ENCODE data around the gene VWA8. TPM values are rescaled to one million over a fixed set of nuclear protein-coding genes. Genes with fewer than 3 reads are reported as not detected.

The VWA8 gene
- total and polyA plus RNA-seq, 2 of the 13 experiments (the other 11 are each of a cell fraction or from before 2014, with no cell fraction given): 9.1 to 17.3 TPM

DNA sequence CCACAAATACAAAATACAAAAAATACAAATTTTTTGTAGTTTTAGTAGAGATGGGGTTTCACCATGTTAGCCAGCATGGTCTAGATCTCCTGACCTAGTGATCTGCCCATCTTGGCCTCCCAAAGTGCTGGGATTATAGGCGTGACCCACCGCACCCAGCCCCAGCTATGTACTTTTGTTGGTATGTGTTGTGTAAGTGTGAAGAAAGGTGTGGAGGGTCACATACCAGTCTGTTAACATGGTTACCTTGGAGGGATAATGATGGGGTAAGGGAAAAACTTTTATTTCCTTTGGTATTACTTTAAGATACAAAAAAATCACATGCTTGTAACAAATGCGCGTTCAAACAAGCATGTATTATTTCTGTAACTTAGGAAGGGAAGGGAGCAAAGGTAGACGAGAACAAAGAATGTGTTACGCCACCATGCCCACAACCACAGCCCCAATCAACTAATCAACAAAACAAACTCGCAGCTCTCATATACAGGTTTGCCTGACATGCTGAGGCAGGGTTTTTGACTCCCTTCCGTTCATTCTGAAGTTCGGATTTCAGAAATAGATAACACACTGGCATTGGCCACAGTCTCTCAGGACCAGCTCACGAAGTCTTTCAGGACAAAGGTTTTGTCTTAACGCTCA is 13.5 kb upstream of the VWA8 start (continued):
- TF ChIP-seq PAXIP1 (CRISPR knock-in tag; conservative IDR thresholded peaks at IDR 0.05) (peak; percentile 45), FOXK1 (CRISPR knock-in tag; IDR thresholded peaks at IDR 0.05; ENCODE audit: borderline replicate concordance, low read depth) (no peak), MAFK (conservative IDR thresholded peaks at IDR 0.05 in 1 of 2, IDR thresholded peaks at IDR 0.05 in 1 of 2; ENCODE audit: low read length in 2 of 2) (peak; percentile 65 to 72; a peak in 3 of 4 replicates), TOPORS (CRISPR knock-in tag; IDR thresholded peaks at IDR 0.05) (no peak), ATRX (CRISPR knock-in tag; IDR thresholded peaks at IDR 0.05; ENCODE audit: borderline replicate concordance) (no peak), CEBPB (IDR thresholded peaks at IDR 0.05; ENCODE audit: borderline replicate concordance, low read depth, low read length) (peak; percentile 47; the same call in 1 of the 2 replicates), SOX13 (IDR thresholded peaks at IDR 0.05) (no peak; the same call in 1 of the 2 replicates), SOX13 (CRISPR knock-in tag; conservative IDR thresholded peaks at IDR 0.05 in 1 of 2, IDR thresholded peaks at IDR 0.05 in 1 of 2) (peak in 1 of 2 experiments; percentile 74; a peak in 2 of 4 replicates), HNRNPK (IDR thresholded peaks at IDR 0.05; ENCODE audit: low read depth, low read length, poor library complexity, severe bottlenecking) (no peak), SP4 (CRISPR knock-in tag; IDR thresholded peaks at IDR 0.05) (no peak), SNAPC2 (CRISPR knock-in tag; IDR thresholded peaks at IDR 0.05) (no peak), MAFF (IDR thresholded peaks at IDR 0.05; ENCODE audit: low read depth, low read length) (peak; percentile 75), EP300 (IDR thresholded peaks at IDR 0.05; ENCODE audit: low read depth in 2 of 2, low read length in 2 of 2) (peak in 1 of 2 experiments; percentile 25; a peak in 1 of 4 replicates), EP300 (CRISPR knock-in tag; IDR thresholded peaks at IDR 0.05; ENCODE audit: borderline replicate concordance) (no peak), ZNF629 (CRISPR knock-in tag; conservative IDR thresholded peaks at IDR 0.05) (no peak), ZNF460 (CRISPR knock-in tag; IDR thresholded peaks at IDR 0.05; ENCODE audit: borderline replicate concordance) (peak; percentile 67; the same call in 1 of the 2 replicates), CREB1 (IDR thresholded peaks at IDR 0.05) (no peak), CREB1 (CRISPR knock-in tag; IDR thresholded peaks at IDR 0.05) (no peak)
- TF ChIP-seq, protein P1, sequence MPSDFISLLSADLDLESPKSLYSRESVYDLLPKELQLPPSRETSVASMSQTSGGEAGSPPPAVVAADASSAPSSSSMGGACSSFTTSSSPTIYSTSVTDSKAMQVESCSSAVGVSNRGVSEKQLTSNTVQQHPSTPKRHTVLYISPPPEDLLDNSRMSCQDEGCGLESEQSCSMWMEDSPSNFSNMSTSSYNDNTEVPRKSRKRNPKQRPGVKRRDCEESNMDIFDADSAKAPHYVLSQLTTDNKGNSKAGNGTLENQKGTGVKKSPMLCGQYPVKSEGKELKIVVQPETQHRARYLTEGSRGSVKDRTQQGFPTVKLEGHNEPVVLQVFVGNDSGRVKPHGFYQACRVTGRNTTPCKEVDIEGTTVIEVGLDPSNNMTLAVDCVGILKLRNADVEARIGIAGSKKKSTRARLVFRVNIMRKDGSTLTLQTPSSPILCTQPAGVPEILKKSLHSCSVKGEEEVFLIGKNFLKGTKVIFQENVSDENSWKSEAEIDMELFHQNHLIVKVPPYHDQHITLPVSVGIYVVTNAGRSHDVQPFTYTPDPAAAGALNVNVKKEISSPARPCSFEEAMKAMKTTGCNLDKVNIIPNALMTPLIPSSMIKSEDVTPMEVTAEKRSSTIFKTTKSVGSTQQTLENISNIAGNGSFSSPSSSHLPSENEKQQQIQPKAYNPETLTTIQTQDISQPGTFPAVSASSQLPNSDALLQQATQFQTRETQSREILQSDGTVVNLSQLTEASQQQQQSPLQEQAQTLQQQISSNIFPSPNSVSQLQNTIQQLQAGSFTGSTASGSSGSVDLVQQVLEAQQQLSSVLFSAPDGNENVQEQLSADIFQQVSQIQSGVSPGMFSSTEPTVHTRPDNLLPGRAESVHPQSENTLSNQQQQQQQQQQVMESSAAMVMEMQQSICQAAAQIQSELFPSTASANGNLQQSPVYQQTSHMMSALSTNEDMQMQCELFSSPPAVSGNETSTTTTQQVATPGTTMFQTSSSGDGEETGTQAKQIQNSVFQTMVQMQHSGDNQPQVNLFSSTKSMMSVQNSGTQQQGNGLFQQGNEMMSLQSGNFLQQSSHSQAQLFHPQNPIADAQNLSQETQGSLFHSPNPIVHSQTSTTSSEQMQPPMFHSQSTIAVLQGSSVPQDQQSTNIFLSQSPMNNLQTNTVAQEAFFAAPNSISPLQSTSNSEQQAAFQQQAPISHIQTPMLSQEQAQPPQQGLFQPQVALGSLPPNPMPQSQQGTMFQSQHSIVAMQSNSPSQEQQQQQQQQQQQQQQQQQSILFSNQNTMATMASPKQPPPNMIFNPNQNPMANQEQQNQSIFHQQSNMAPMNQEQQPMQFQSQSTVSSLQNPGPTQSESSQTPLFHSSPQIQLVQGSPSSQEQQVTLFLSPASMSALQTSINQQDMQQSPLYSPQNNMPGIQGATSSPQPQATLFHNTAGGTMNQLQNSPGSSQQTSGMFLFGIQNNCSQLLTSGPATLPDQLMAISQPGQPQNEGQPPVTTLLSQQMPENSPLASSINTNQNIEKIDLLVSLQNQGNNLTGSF (CRISPR knock-in tag; IDR thresholded peaks at IDR 0.05): no peak
- TF ChIP-seq, protein P2, sequence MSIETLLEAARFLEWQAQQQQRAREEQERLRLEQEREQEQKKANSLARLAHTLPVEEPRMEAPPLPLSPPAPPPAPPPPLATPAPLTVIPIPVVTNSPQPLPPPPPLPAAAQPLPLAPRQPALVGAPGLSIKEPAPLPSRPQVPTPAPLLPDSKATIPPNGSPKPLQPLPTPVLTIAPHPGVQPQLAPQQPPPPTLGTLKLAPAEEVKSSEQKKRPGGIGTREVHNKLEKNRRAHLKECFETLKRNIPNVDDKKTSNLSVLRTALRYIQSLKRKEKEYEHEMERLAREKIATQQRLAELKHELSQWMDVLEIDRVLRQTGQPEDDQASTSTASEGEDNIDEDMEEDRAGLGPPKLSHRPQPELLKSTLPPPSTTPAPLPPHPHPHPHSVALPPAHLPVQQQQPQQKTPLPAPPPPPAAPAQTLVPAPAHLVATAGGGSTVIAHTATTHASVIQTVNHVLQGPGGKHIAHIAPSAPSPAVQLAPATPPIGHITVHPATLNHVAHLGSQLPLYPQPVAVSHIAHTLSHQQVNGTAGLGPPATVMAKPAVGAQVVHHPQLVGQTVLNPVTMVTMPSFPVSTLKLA (IDR thresholded peaks at IDR 0.05): peak; percentile 69
